Measurements from ENCODE around the gene ACVR1. TPM values are rescaled to one million over a fixed set of nuclear protein-coding genes. Genes with fewer than 3 reads are reported as not detected.

ACVR1 gene
- total RNA-seq, 2 experiments from 2014 or later = 26.0 to 29.6 TPM

DNA sequence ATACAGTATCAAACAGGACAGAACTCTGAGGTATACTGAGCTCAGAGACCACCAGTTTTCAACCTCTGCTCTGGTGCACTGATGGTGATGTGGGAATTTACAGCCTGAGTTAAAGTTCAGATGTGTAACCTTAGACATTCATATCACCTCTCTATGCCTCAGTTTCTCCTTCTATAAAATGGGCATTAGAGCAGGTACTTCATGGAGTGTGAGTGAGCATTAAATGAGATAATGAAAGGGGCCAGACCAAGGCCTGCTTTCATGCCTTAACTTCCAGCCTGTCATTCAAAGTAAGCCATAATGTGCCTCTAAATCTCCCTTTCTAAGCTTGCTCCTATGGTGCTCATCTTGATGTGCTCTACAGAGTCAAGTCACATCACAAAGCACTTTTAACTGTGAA, 8.4 kb downstream of the ACVR1 start:
- Mint-ChIP-seq H3K9me3 (peaks cover 3% of the 10 kb centered on the region), H3K36me3 (ENCODE audit: low read depth) (peaks cover 35% of the 10 kb centered on the region), H3K4me1 (peaks cover 70% of the 10 kb centered on the region), H3K4me3 (no peak overlapping the region), H3K27me3 (no peaks in the 10 kb centered on the region), H3K27ac (peak overlapping the region; percentile 52)
- ChIA-PET POLR2A (interaction anchor here (0.6 kb wide), 1 partner anchor 820 kb away, joined by 3 read pairs; no protein-coding TSS in a partner anchor), CTCF (interaction anchor here (1.4 to 1.8 kb wide), 2 partner anchors 9 to 12 kb away, joined by 4 to 5 read pairs; no protein-coding TSS in a partner anchor)
- no peak for DNase-seq

DNA sequence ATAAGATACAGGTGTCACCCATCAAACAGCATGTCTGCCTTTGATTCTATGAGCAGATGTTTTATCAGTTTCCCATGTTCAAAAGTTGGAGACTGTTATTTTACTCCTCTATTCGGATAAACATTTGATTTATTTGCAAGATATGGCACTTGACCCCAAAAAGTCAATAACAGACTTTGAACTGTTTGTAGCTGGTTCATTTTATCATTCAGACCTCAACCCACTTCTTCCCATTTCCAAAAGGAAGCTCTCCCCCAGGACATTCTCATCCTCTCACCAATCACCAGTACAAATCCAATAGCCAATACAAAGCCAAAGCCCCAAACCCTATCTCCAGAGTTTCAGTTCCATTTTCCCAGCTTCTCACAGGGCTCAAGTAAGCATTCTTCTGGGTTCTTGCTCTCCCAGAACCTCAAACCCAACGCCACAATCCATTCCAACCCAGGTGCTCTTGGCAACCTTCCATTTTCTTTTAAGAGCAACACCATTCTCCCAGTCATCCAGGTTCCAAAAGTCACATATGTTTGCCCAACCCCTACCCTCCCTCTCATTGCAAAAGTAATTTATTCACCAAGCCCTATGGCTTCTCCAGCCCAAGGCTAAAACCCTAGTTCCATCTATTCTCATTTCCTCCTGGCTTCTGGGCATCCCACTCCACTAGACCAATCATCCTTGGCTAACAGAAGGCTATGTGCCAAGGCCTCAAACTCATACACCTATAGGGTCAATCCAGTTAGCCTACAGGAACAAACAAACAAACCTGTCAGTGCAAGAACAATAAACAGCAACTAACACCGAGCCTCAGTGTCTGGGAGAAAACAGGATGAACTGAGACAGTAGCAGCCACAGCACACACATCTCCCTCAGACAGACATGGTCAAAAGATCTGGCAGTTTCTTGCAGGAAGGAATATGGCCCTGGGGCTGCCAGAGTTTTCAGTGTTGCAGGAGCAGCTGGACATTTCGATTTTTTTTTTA, 9.2 kb downstream of the ACVR1 start:
- DNase-seq = no peak
- no peaks in the 10 kb centered on the region for H3K27me3 Mint-ChIP-seq
- peaks cover 62% of the 10 kb centered on the region for H3K4me1 Mint-ChIP-seq
- POLR2A ChIA-PET = interaction anchor here (0.6 kb wide), 1 partner anchor 821 kb away, joined by 3 read pairs; no protein-coding TSS in a partner anchor
- H3K27ac Mint-ChIP-seq = no peak overlapping the region
- CTCF ChIA-PET = interaction anchor here (1.4 to 1.8 kb wide), 3 partner anchors 9 to 13 kb away, joined by 4 to 5 read pairs (median 4); partner anchors contain the start of gene ACVR1
- peaks cover 33% of the 10 kb centered on the region for H3K36me3 Mint-ChIP-seq (ENCODE audit: low read depth)
- no peak overlapping the region for H3K4me3 Mint-ChIP-seq
- H3K9me3 Mint-ChIP-seq = peaks cover 3% of the 10 kb centered on the region

GRCh38 chr2:157866202-157866601, 9.9 kb downstream of the ACVR1 start:
- Mint-ChIP-seq H3K27ac (no peak overlapping the region), H3K36me3 (ENCODE audit: low read depth) (peaks cover 29% of the 10 kb centered on the region), H3K27me3 (no peaks in the 10 kb centered on the region), H3K9me3 (peaks cover 3% of the 10 kb centered on the region), H3K4me3 (no peak overlapping the region), H3K4me1 (peaks cover 57% of the 10 kb centered on the region)
- DNase-seq = no peak
- ChIA-PET POLR2A (no interaction called here), CTCF (interaction anchor here (1.7 to 1.8 kb wide), 2 partner anchors 10 to 14 kb away, joined by 4 to 5 read pairs; partner anchors contain the start of gene ACVR1)

- no peak overlapping the region for H3K4me3 Mint-ChIP-seq
These were observed 11.2 kb downstream of the ACVR1 start for GRCh38 chr2:157864857-157865430.

DNA sequence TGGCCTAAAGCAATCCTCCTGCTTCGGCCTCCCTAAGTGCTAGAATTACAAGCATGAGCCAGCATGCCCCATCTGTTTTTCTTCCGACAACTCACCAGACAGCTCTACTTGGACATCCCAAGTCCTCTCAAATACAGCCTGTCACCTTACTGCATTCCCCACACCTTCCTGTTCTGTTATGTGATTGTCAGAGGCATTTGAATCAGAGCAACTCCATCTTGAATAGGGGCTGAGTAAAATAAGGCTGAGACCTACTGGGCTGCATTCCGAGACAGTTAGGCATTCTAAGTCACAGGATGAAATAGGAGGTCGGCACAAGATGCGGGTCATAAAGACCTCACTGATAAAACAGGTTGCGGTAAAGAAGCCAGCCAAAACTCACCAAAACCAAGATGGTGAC, 17.3 kb downstream of the ACVR1 start:
- Mint-ChIP-seq H3K36me3 (ENCODE audit: low read depth) (peaks cover 40% of the 10 kb centered on the region), H3K27me3 (no peaks in the 10 kb centered on the region), H3K27ac (no peak overlapping the region), H3K4me3 (no peak overlapping the region), H3K4me1 (peaks cover 12% of the 10 kb centered on the region), H3K9me3 (peaks cover 3% of the 10 kb centered on the region)
- no peak for DNase-seq
- CTCF ChIA-PET = interaction anchor here (1.0 kb wide), 1 partner anchor 9 kb away, joined by 4 read pairs; no protein-coding TSS in a partner anchor
- POLR2A ChIA-PET = no interaction called here

More at GRCh38 chr2:157864857-157865430, 11.2 kb downstream of the ACVR1 start:
- CTCF ChIA-PET = interaction anchor here (0.6 to 1.8 kb wide), 6 partner anchors 9 to 170 kb away, joined by 3 to 9 read pairs (median 4); partner anchors contain the start of gene ACVR1
- Mint-ChIP-seq H3K27ac (no peak overlapping the region), H3K4me1 (peaks cover 46% of the 10 kb centered on the region), H3K36me3 (ENCODE audit: low read depth) (peaks cover 24% of the 10 kb centered on the region), H3K9me3 (peaks cover 3% of the 10 kb centered on the region), H3K27me3 (no peaks in the 10 kb centered on the region)
- no peak for DNase-seq
- POLR2A ChIA-PET = interaction anchor here (0.6 to 0.7 kb wide), 2 partner anchors 33 to 528 kb away, joined by 3 to 4 read pairs; no protein-coding TSS in a partner anchor

GRCh38 chr2:157857881-157858280, 18.2 kb downstream of the ACVR1 start:
- H3K27me3 Mint-ChIP-seq = no peaks in the 10 kb centered on the region
- peaks cover 41% of the 10 kb centered on the region for H3K36me3 Mint-ChIP-seq (ENCODE audit: low read depth)
- peak overlapping the region; percentile 6 for H3K27ac Mint-ChIP-seq
- no peak for DNase-seq
- POLR2A ChIA-PET = no interaction called here
- CTCF ChIA-PET = interaction anchor here (0.6 to 1.0 kb wide), 4 partner anchors 10 to 616 kb away, joined by 3 to 5 read pairs (median 4); no protein-coding TSS in a partner anchor
- no peak overlapping the region for H3K4me3 Mint-ChIP-seq
- peaks cover 3% of the 10 kb centered on the region for H3K9me3 Mint-ChIP-seq
- peaks cover 16% of the 10 kb centered on the region for H3K4me1 Mint-ChIP-seq

DNA sequence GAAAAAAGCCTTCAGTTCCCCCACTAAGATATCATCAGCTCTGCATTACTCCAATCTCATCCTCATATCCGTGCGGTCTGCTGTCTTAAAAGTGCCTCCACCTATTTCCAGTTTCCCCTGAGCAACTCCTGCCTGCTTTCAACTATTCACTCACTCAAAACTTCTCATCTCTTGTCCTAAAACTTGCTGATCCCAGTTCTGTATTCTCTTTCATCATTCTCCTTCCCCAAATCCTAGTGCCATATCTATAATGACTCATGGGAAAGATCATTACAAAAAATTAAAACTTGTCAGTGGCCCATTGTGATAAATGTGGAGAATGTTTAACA, 20.0 kb downstream of the ACVR1 start:
- H3K4me3 Mint-ChIP-seq = no peak overlapping the region
- peaks cover 3% of the 10 kb centered on the region for H3K9me3 Mint-ChIP-seq
- no peak for DNase-seq
- H3K27me3 Mint-ChIP-seq = no peaks in the 10 kb centered on the region
- H3K4me1 Mint-ChIP-seq = peaks cover 15% of the 10 kb centered on the region
- ChIA-PET POLR2A (no interaction called here), CTCF (interaction anchor here (1.4 to 1.5 kb wide), 2 partner anchors 8 to 20 kb away, joined by 4 to 7 read pairs; no protein-coding TSS in a partner anchor)
- peaks cover 43% of the 10 kb centered on the region for H3K36me3 Mint-ChIP-seq (ENCODE audit: low read depth)
- peak overlapping the region; percentile 37 for H3K27ac Mint-ChIP-seq

DNA sequence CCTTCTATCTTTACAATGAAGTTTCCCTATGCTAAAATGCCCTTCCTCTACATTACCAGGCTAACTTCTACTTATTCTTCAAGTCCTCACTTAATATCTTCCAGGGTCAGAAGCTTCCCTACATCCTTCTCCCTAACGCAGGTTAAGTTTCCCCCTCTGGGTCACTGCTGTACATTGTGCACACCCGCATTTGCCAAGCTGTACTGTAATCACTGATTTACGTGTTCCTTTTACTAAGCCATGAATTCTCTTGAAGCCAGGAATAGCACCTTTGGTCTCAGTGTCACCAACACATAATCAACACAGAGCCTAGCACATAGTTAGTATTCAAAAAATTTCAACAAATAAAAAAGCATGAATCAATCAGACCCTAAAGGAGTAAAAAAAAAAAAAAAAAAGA, 22.3 kb downstream of the ACVR1 start:
- H3K4me1 Mint-ChIP-seq = peaks cover 22% of the 10 kb centered on the region
- no peak for DNase-seq
- ChIA-PET CTCF (interaction anchor here (0.6 to 1.7 kb wide), 5 partner anchors 10 to 50 kb away, joined by 3 to 5 read pairs (median 3); no protein-coding TSS in a partner anchor), POLR2A (no interaction called here)
- no peaks in the 10 kb centered on the region for H3K27me3 Mint-ChIP-seq
- H3K4me3 Mint-ChIP-seq = no peak overlapping the region
- H3K9me3 Mint-ChIP-seq = peaks cover 3% of the 10 kb centered on the region
- H3K36me3 Mint-ChIP-seq (ENCODE audit: low read depth) = peaks cover 44% of the 10 kb centered on the region
- no peak overlapping the region for H3K27ac Mint-ChIP-seq

DNA sequence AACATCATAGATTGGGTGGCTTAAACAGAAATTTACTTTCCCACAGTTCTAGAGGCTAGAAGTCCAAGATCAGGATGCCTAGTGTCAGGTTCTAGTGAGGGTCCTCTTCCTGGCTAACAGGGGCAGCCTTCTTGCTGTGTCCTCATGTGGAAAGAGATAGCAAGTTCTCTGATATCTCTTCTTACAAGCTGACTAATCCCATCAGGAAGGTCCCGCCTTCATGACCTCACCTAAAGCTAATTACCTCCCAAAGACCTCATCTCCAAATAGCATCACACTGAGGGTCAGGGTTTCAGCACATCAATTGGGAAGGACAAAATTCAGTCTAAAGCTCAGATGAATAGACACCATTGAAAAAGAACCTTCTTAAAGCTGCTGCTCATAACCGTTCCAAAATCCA, 22.9 kb downstream of the ACVR1 start:
- Mint-ChIP-seq H3K4me1 (peaks cover 23% of the 10 kb centered on the region), H3K4me3 (no peak overlapping the region), H3K27me3 (no peaks in the 10 kb centered on the region), H3K9me3 (peaks cover 3% of the 10 kb centered on the region), H3K27ac (no peak overlapping the region), H3K36me3 (ENCODE audit: low read depth) (peaks cover 48% of the 10 kb centered on the region)
- no peak for DNase-seq
- POLR2A ChIA-PET = no interaction called here
- CTCF ChIA-PET = interaction anchor here (0.6 to 1.2 kb wide), 2 partner anchors 10 to 19 kb away, joined by 3 read pairs; no protein-coding TSS in a partner anchor

GRCh38 chr2:157849591-157849990, 26.5 kb downstream of the ACVR1 start:
- peaks cover 24% of the 10 kb centered on the region for H3K4me1 Mint-ChIP-seq
- peaks cover 63% of the 10 kb centered on the region for H3K36me3 Mint-ChIP-seq (ENCODE audit: low read depth)
- H3K4me3 Mint-ChIP-seq = no peak overlapping the region
- H3K9me3 Mint-ChIP-seq = peaks cover 7% of the 10 kb centered on the region
- DNase-seq = no peak
- CTCF ChIA-PET = interaction anchor here (1.1 kb wide), 1 partner anchor 10 kb away, joined by 4 read pairs; no protein-coding TSS in a partner anchor
- no peak overlapping the region for H3K27ac Mint-ChIP-seq
- no peaks in the 10 kb centered on the region for H3K27me3 Mint-ChIP-seq
- POLR2A ChIA-PET = no interaction called here

GRCh38 chr2:157848213-157848612, 27.9 kb downstream of the ACVR1 start:
- Mint-ChIP-seq H3K36me3 (ENCODE audit: low read depth) (peaks cover 63% of the 10 kb centered on the region), H3K27ac (no peak overlapping the region), H3K9me3 (peaks cover 7% of the 10 kb centered on the region), H3K27me3 (no peaks in the 10 kb centered on the region), H3K4me1 (peaks cover 20% of the 10 kb centered on the region), H3K4me3 (no peak overlapping the region)
- POLR2A ChIA-PET = no interaction called here
- CTCF ChIA-PET = interaction anchor here (1.1 kb wide), 1 partner anchor 97 kb away, joined by 3 read pairs; no protein-coding TSS in a partner anchor
- DNase-seq = no peak

GRCh38 chr2:157845081-157845480, 31.0 kb downstream of the ACVR1 start:
- ChIA-PET CTCF (interaction anchor here (1.3 kb wide), 1 partner anchor 17 kb away, joined by 3 read pairs; no protein-coding TSS in a partner anchor), POLR2A (no interaction called here)
- no peak for DNase-seq
- Mint-ChIP-seq H3K4me1 (peaks cover 15% of the 10 kb centered on the region), H3K27me3 (no peaks in the 10 kb centered on the region), H3K36me3 (ENCODE audit: low read depth) (peaks cover 57% of the 10 kb centered on the region), H3K27ac (no peak overlapping the region), H3K4me3 (no peak overlapping the region), H3K9me3 (peaks cover 7% of the 10 kb centered on the region)
